Gastroesophageal sphincter (tissue), 3 donors: Measurements from ENCODE around the gene AIG1.

ENCODE experiments used
- POLR2A ChIP-seq, 2 donors: fragments of 450-650 bp; IDR thresholded peaks; one replicate each; pipeline ENCODE4 v1.6.1; 2017; ENCODE audit warnings: antibody characterized with exemption in 2 of 2, mild to moderate bottlenecking in 2 of 2, moderate library complexity in 1 of 2
- POLR2AphosphoS5 ChIP-seq: sonication (generic); formaldehyde crosslinking; IDR thresholded peaks from one replicate; pipeline ENCODE4 v1.6.1; 2017; ENCODE audit warnings: antibody characterized with exemption
- TF ChIP-seq, protein P1 (sequence below), 4 experiments: fragments of 200-600 bp in 2 of 4; fragments of 450-650 bp in 2 of 4; sonication (generic) in 1 of 4; IDR thresholded peaks; one replicate each; pipeline ENCODE4 v1.5.1; 2017 to 2019; ENCODE audit warnings: antibody characterized with exemption in 4 of 4, mild to moderate bottlenecking in 2 of 4, moderate library complexity in 2 of 4

DNA sequence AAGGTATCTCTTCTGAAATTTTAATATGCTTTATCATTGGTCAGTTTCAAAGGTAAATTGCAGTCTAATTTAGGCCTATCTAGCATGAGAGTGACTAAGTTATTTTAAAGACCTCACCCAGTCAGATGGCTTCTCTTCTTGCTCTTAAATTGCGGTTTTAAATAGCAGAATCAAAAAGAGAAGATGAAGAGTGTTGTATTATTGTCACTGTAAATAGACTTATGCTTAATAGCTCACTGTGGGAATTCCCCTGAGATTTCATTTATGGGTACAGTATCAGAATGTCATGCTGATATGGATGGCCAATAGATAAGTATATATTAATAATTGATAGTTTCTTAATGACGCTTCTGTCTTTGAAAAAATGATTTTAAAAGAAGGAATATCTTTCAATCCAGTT is 35.7 kb downstream of the AIG1 start:
- TF ChIP-seq, protein P1, sequence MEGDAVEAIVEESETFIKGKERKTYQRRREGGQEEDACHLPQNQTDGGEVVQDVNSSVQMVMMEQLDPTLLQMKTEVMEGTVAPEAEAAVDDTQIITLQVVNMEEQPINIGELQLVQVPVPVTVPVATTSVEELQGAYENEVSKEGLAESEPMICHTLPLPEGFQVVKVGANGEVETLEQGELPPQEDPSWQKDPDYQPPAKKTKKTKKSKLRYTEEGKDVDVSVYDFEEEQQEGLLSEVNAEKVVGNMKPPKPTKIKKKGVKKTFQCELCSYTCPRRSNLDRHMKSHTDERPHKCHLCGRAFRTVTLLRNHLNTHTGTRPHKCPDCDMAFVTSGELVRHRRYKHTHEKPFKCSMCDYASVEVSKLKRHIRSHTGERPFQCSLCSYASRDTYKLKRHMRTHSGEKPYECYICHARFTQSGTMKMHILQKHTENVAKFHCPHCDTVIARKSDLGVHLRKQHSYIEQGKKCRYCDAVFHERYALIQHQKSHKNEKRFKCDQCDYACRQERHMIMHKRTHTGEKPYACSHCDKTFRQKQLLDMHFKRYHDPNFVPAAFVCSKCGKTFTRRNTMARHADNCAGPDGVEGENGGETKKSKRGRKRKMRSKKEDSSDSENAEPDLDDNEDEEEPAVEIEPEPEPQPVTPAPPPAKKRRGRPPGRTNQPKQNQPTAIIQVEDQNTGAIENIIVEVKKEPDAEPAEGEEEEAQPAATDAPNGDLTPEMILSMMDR (IDR thresholded peaks at IDR 0.05): no peak
- TF ChIP-seq POLR2AphosphoS5 (no peak), POLR2A (IDR thresholded peaks at IDR 0.05) (no peak)
